Non-pigmented ciliary epithelial cell (primary cell): ENCODE data around the gene CNIH3.

Experiments used
- DNase-seq: peaks from one replicate; pipeline ENCODE4 v3.0.0-alpha.2; 2010; ENCODE audit warnings: low read depth

CNIH3 gene

DNA sequence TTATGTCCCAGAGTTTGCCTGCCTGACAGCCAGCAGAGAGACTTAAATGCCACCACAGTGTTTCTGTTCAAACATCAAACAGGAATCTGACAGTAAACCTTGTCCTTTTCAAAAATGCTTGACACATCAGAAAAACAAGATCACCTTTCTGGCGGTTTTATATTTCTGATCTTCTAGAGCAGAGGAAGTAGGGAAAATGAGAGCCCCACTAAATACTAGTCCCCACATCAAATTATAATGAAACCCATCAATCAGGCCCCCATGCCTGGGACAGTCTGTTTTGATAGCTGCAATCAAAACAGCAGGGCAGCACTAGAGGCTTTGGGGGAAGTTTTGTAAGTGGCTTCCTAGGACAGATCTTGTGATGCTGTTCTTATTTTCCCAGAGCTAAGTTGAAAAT lies 129.3 kb downstream of the CNIH3 start:
- DNase-seq = no peak

GRCh38 chr1:224745924-224746323 lies 129.8 kb downstream of the CNIH3 start:
- no peak for DNase-seq

DNA sequence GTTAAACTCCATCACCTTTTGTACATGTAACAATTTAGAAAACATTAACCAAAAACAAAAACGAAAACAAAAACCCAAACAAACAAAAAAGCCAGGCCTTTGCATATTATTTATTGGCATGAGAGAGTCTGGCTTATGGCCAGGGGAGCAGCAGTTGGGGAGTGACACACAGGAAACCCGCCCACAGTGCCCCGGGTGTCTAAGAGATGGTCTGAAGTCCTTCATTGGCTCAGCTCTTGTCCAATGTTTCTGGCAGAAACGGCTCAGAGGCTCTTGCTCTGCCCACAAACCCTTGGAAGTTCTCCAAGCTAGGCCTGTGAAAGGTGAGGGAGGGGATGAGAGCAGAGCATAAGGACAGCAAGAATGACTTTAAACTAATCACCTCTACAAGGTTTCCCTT lies 131.5 kb downstream of the CNIH3 start:
- DNase-seq = no peak

DNA sequence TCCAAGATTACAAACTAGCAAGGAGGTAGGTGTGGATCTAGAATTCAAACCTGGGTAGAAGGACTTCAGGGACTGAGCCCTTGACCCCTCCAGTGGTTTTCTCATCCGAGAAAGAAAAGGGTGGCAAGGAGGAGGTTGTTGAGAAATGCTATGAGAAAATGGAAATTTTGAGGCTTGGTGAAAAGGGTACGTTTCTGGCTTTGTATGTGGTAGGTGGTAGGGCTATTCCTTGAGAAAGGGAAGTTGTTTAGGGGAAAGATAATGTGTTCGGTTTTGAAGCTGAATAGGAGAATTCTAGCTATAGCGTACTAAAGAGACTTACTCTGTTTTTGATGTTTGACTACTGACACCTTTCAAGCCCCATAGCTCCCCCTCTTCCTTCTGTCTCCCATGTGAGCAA lies 133.8 kb downstream of the CNIH3 start:
- DNase-seq = no peak

GRCh38 chr1:224751624-224752311 lies 135.7 kb downstream of the CNIH3 start:
- no peak for DNase-seq

DNA sequence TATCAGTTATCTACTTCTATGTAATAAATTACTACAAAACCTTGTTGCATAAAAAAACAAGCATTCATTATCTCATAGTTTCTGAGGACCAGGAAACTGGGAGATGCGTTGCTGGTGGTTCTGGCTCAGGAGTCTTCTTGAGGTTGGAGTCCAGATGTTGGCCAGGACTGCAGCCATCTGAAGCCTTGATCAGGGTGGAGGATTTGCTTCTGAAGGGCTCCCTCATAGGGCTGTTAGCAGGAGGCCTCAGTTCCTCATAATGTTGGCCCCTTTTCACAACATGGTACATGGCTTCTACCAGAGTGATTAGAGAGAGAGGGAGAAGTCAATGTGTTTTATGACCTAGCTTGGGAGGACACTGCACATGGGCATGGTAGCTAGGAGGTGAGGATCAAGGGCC lies 137.4 kb downstream of the CNIH3 start:
- DNase-seq = no peak

DNA sequence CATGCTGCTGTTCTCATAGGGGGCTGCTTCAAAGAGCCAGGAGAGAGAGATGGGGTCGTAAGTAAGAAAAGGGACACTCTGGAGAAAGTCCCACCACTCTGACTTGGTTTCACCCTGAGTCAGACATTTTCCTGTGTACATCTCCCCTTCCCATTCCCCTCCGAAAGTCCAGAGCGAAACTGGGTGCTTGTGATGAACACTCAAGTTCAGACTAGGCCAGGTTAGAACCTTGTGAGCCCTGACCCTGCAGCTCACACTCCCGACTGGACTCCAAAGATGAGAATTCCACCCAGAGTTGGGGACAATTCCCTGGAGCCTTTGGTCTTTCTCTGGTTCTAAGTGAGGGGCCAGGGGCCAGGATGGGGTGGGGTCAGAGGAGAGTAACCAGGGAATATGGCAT lies 139.5 kb downstream of the CNIH3 start:
- no peak for DNase-seq

- no peak for DNase-seq
Observed at GRCh38 chr1:224757508-224757907, 141.4 kb downstream of the CNIH3 start.

- DNase-seq = no peak
Observed at GRCh38 chr1:224759135-224759534, 143.0 kb downstream of the CNIH3 start.

GRCh38 chr1:224759681-224760091 lies 143.6 kb downstream of the CNIH3 start:
- no peak for DNase-seq

DNA sequence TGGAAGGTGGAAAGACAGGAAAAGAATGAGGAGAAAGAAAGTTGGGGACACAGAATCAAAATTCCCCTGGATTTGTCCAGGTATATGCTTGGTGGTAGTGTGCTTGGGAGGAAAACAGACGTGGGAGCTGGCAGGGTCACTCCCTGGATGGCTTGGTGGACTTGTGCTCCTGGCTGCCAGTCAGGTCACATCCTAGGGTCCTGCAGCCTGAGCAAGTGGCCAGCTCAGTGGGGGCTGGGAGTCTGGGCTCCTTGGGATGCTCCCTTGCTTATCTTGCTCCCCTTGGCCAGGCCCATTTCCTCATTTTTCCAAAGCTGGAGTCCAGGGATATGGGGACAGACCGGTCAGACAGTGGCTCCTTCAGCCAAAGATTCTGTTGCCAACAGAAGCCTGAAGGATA lies 144.0 kb downstream of the CNIH3 start:
- no peak for DNase-seq

DNA sequence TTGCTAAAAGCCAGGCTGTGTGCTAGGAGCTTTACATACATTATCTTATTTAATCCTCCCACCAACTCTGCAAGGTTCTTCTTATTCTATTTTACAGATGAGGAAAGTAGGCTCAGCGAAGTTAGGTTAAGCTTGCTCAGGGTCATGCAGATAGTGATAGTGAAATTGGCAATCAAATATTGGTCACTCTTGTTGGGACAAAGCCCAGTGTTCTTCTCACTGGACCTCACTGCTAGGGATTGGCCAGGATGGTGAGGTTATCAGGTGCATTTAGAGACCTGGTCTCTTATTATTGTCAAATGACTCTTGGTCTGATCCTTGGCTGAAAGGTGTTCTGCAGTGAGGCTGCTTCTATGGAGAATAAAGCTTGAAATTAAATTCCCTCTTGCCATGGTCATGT lies 145.1 kb downstream of the CNIH3 start:
- DNase-seq = no peak

DNA sequence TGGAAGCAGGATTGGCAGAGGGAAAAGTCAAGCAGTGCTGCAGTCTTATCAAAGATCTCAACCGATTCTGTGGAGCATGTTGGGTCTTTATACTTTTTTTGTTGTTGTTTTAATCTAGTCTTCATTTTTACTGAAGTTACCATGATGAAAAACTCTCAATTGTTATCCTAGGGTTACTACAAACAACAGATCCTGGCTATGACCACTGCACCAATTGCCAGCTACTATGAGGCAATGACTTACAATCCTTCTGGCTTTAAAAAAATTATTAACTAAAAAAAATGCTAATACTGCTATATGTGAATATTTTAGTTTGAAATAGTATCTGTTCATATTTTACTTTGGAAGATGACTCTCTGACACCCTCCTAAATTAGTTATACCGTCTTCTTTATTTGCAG lies 145.9 kb downstream of the CNIH3 start:
- DNase-seq = no peak

GRCh38 chr1:224762701-224763100 lies 146.6 kb downstream of the CNIH3 start:
- no peak for DNase-seq

DNA sequence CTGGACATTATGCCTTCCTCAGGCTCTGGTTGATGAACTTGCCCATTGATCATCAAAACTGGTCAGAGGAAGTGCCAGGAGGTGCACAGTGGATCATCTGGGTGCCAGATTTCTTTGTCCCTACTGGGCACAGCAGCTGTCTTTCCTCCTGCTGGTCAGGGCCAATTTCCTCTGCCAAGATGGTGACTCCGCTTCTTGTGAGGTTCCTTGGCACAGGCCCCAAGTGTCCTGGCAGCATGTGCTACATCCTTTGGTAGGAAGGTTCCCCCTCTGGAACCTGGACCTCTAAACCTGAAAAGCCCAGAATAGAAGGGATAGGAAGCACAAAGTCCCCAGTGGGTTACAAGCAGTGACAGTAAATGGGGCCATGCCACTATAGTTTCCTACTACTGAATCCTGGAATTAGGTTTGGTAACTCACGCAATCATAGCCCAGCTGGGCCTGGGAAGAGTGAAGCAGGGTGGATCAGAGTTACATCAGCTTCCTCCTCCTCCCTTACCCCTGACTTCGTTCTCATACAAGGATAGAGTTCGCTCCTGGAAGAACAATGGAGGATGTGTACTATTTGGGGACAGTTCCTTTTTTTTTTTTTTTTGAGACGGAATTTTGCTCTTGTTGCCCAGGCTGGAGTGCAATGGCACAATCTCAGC lies 147.1 kb downstream of the CNIH3 start:
- DNase-seq = no peak

GRCh38 chr1:224766266-224766665 lies 150.1 kb downstream of the CNIH3 start:
- no peak for DNase-seq

DNA sequence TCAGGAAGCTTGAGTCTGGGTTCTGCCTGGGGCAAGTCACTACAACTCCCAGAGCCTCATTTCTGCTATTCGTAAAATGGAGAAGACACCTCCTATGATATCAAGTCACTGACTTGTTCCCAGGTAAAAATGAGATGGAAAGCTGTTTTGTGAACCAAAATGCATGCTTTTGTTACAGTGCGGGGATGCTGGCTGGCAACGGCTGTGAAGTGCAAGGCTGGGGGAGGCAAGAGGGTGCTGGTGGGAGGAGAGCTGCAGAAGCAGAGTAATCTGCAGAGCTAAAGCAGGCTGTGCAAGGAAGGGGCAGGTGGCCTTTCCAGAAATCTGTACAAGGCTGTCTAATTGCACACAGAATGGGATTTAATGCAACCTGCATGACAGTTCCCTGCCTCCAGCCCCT lies 150.9 kb downstream of the CNIH3 start:
- no peak for DNase-seq

GRCh38 chr1:224767676-224768075 lies 151.6 kb downstream of the CNIH3 start:
- no peak for DNase-seq

GRCh38 chr1:224768971-224769370 lies 152.9 kb downstream of the CNIH3 start:
- no peak for DNase-seq

DNA sequence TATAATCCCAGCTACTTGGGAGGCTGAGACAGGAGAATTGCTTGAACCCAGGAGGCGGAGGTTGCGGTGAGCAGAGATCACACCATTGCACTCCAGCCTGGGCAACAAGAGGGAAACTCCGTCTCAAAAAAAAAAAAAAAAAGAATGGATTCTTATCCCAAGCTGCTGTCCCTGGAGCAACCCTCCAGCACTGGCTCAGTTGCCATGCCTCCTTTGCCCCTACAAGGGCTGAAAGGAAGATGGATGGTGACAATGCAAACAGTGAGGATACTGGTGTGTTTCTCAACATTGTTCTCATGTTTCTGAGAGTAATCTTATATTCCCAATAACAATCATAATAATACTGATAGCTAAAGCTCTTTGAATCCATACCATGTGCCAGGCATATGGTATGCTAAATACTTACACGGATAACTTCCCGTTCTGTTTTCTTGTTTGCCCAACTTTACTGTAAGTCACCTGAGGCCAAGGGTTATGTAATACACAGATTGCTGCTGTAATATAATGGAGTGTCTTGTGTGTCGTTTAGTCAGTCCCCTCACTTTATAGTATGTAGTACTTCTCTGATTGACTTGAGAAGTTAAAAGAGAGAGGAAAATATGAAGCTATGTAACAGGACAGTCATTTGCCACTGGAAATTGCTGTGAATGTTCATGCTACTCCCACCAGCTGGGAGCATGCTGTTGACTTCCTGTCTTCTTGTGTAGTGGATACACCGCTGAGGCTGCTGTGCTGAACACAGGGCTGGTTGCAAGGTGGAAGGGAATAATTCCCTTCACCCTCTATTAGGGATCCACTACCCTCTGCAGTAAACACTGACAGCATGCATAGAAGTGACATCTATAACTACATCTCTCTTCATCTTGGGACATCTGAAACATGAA lies 153.6 kb downstream of the CNIH3 start:
- DNase-seq = no peak

DNA sequence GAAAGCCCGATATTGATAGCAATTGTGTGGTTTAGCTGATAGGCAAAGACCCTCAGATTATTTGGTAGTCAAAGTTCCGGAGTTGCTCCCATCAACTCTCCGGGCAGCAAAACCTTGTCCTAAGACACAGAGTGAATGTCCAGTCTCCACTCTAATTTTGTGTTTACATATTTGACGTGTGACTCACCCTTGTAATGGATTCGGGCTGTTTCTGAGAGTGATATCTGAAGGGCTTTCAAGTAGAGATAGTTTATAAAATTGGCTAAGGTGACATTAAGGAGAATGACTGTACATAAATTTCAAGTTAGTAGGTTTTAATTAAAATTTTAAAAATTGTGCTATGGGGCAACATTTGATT lies 154.2 kb downstream of the CNIH3 start:
- peak; percentile 22 for DNase-seq

DNA sequence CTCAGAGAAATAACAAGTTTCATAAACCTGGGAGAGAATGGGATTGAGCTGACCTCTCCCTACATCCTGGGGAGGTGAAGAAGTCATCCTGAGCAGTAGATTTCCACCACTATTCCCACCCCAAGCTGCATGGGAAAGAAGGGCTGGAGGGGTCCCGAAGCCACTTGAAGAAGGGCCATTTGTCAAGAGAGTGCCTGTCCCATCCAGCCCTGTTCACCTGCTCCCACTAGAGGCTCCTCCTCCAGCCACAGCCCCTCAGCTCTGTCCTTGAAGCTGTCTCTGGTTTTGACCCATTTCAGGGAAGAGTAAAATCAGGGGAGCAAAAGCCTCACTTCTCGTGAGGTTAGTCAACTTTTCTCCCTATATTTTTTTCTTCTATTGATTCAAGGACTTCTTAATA lies 157.5 kb downstream of the CNIH3 start:
- DNase-seq = no peak

DNA sequence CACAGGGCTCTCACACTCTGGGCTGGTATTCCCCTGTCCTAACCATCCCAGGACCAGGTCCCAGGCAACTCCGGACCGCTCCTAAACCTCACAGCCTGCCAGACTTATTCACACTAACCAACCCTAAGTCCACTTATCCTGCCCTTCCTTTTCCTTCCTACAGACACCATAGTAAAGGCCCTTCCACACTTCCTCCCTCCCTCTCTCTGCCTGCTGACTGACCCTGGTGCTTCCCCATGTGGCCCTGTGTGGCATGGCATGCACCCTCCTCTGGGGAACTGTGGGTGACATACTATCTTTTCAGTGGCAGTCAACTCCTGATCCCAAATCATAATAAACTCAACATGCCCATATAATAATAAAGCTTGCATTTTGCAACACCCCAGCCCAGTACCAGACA lies 158.3 kb downstream of the CNIH3 start:
- no peak for DNase-seq
